Heart right ventricle (tissue), 16 donors: ENCODE data around the gene ANXA6. TPM values are rescaled to one million over a fixed set of nuclear protein-coding genes. Genes with fewer than 3 reads are reported as not detected.

Experiments
- ATAC-seq, 8 donors: fragments of 200-7000 bp; cut with Tn5 transposase; one replicate each; pipeline ENCODE4 v1.9.1; 2020; ENCODE audit warnings: mild to moderate bottlenecking in 8 of 8, moderate library complexity in 8 of 8, moderate number of reproducible peaks in 1 of 8
- DNase-seq, 2 donors: peaks; one replicate each; pipeline ENCODE4 v3.0.0-alpha.2; 2020
- H3K27ac ChIP-seq, 10 donors: fragments of 200-600 bp; sonication (generic) in 2 of 10; one replicate each; pipeline versions ENCODE4 v1.5.0 to v1.8.0; 2020 to 2022; ENCODE audit warnings: mild to moderate bottlenecking in 3 of 10
- H3K27me3 ChIP-seq, 7 donors: fragments of 200-600 bp; one replicate each; pipeline ENCODE4 v1.8.0; 2021 to 2022; ENCODE audit warnings: mild to moderate bottlenecking in 2 of 7
- H3K36me3 ChIP-seq, 9 donors: fragments of 200-600 bp; sonication (generic) in 1 of 9; one replicate each; pipeline versions ENCODE4 v1.5.0 to v1.8.0; 2020 to 2022; ENCODE audit warnings: mild to moderate bottlenecking in 2 of 9
- H3K4me1 ChIP-seq, 9 donors: fragments of 200-600 bp; sonication (generic) in 1 of 9; one replicate each; pipeline versions ENCODE4 v1.5.0 to v1.8.0; 2020 to 2022; ENCODE audit warnings: mild to moderate bottlenecking in 4 of 9
- H3K4me3 ChIP-seq, 10 donors: fragments of 200-600 bp; sonication (generic) in 2 of 10; one replicate each; pipeline versions ENCODE4 v1.5.0 to v1.8.0; 2020 to 2022; ENCODE audit warnings: mild to moderate bottlenecking in 7 of 10, moderate library complexity in 2 of 10
- H3K9me3 ChIP-seq, 11 donors: fragments of 200-600 bp in 10 of 11; sonication (generic) in 2 of 11; one replicate each; pipeline versions ENCODE4 v1.5.0 to v1.8.0; 2013 to 2022; ENCODE audit warnings: mild to moderate bottlenecking in 2 of 11, control low read depth in 1 of 11, moderate library complexity in 1 of 11
- CTCF ChIP-seq, 9 donors: fragments of 200-600 bp; sonication (generic) in 2 of 9; IDR thresholded peaks; one replicate each; pipeline versions ENCODE4 v1.5.0 to v1.8.0; 2021 to 2022; ENCODE audit warnings: antibody characterized with exemption in 9 of 9, mild to moderate bottlenecking in 5 of 9, moderate library complexity in 1 of 9
- WGBS, 2 donors: extraction: QIAGEN DNeasy Blood & Tissue Kit; methylation state at CpG; one replicate each; pipeline ENCODE4 v1.1.7; 2013; ENCODE audit warnings: inconsistent platforms in 1 of 2; 5-methylcytosine and 5-hydroxymethylcytosine counted together
- intact Hi-C, 10 donors: fragments of 100-400 bp; cut with DNase I; formaldehyde crosslinking; loops; one replicate each; pipeline versions ENCODE4 v1.11.1 to v1.14.2; 2022
- polyA plus RNA-seq, 2 donors: library from polyadenylated mRNA; stranded (reverse); fragments of 200-250 nt; gene quantifications; one replicate each; pipeline ENCODE4 v1.2.3, GENCODE V29; 2013
- total RNA-seq, 10 donors: library from RNA; stranded (reverse); fragmentation: NEBNext Ultra II Directional in 3 of 10; extraction: Animal tissue kit (Norgen Biotek cat#: 25700) in 3 of 10; gene quantifications; one replicate each; pipeline versions ENCODE4 v1.2.1 to v1.2.4, GENCODE V29; 2021 to 2023
- donor health status: Arrhythmogenic right ventricular cardiomyopathy.
- donor health status: ischemic (EF 13 %, LVEDD 7.1; RV severe dilation, severe dysfunction).
- donor health status: healthy with polysubstance abuse.
- donor health status: DM: no; HTN: yes; CAD: no.
- donor health status: DM: no; HTN: no; CAD: no.
- donor health status: ischemic (EF 25% LVEDD 6.9; RV normal size, moderate dysfunction).
- donor health status: ischemic (EF 25% LVEDD 5.7; RV mildly dilated, moderate dysfunction).
- donor health status: healthy.
- donor health status: DM: yes; HTN: yes; CAD: no.
- donor health status: Ischemic cardiomyopathy.
- donor health status: ischemic (EF 35%, LVEDD 5.7; RV mildly dilated, moderate dysfunction).
- donor health status: nonischemic (EF 11% LVEDD 7.7; RV severe dilation, severe dysfunction).
- donor health status: DM: yes; HTN: yes; CAD: no.
- donor health status: PGD.
- donor health status: ischemic (EF 29% LVEDD 5.4; RV normal size, mild dysfunction).
- donor health status: nonischemic (EF 23%, LVEDD 6.1; RV moderate dilation, normal function).

The ANXA6 gene
- total and polyA plus RNA-seq, 12 donors = 137 to 275 (median 218) TPM

- H3K27ac ChIP-seq = peak overlapping the region in 3 of 10 donors; percentile 42 to 89 (median 73)
- no peaks in the 10 kb centered on the region for H3K27me3 ChIP-seq
- no peak for TF ChIP-seq CTCF (IDR thresholded peaks at IDR 0.05)
- DNase-seq (no peak), ATAC-seq (peak in 1 of 8 donors; percentile 13)
- intact Hi-C loops = no loop called here
- no peaks in the 10 kb centered on the region for H3K9me3 ChIP-seq
- WGBS, 2 donors = 88 to 91% methylated on average over 2 of the region's 2 CpGs
- no peak overlapping the region for H3K4me3 ChIP-seq
- no peaks in the 10 kb centered on the region for H3K36me3 ChIP-seq
- H3K4me1 ChIP-seq = peaks cover 12 to 78% (median 41%) of the 10 kb centered on the region in 9 donors
These were observed 64.8 kb downstream of the ANXA6 start for GRCh38 chr5:151092762-151093161.

GRCh38 chr5:151089726-151090125 lies 67.9 kb downstream of the ANXA6 start:
- no peak for DNase-seq
- Histone ChIP-seq H3K4me1 (peaks cover 15 to 78% (median 43%) of the 10 kb centered on the region in 9 donors), H3K36me3 (no peaks in the 10 kb centered on the region), H3K9me3 (no peaks in the 10 kb centered on the region), H3K4me3 (no peak overlapping the region), H3K27ac (no peak overlapping the region), H3K27me3 (no peaks in the 10 kb centered on the region)
- intact Hi-C loops = no loop called here
- ATAC-seq = no peak
- TF ChIP-seq CTCF (IDR thresholded peaks at IDR 0.05) = no peak
- WGBS, 2 donors = 63 to 69% methylated on average over 2 of the region's 2 CpGs

- no peaks in the 10 kb centered on the region for H3K27me3 ChIP-seq
- intact Hi-C loops = no loop called here
- no peaks in the 10 kb centered on the region for H3K9me3 ChIP-seq
- ATAC-seq (no peak), DNase-seq (no peak)
- H3K4me3 ChIP-seq = no peak overlapping the region
- H3K4me1 ChIP-seq = peaks cover 15 to 75% (median 36%) of the 10 kb centered on the region in 9 donors
- H3K36me3 ChIP-seq = no peaks in the 10 kb centered on the region
- H3K27ac ChIP-seq = no peak overlapping the region
- WGBS, 2 donors = 83% methylated on average over 4 of the region's 4 CpGs
- no peak for TF ChIP-seq CTCF (IDR thresholded peaks at IDR 0.05)
These were observed 68.6 kb downstream of the ANXA6 start for GRCh38 chr5:151088986-151089385.

GRCh38 chr5:151087486-151087885 lies 70.1 kb downstream of the ANXA6 start:
- Histone ChIP-seq H3K9me3 (no peaks in the 10 kb centered on the region), H3K27ac (peak overlapping the region in 3 of 10 donors; percentile 80 to 88 (median 82)), H3K27me3 (no peaks in the 10 kb centered on the region), H3K36me3 (no peaks in the 10 kb centered on the region), H3K4me3 (no peak overlapping the region), H3K4me1 (peaks cover 19 to 74% (median 33%) of the 10 kb centered on the region in 9 donors)
- WGBS, 2 donors = 90 to 93% methylated on average over 7 of the region's 7 CpGs
- intact Hi-C loops = no loop called here
- DNase-seq = no peak
- no peak for ATAC-seq
- TF ChIP-seq CTCF (IDR thresholded peaks at IDR 0.05) = no peak
